B cell (primary cell): Measurements from ENCODE around the gene TRIO.

Experiments used
- EZH2 ChIP-seq: IDR thresholded peaks from 2 replicates; pipeline ENCODE4 v1.6.1; 2012; ENCODE audit warnings: borderline replicate concordance, low read depth, mild to moderate bottlenecking, moderate library complexity, low read length; ENCODE audit not compliant: insufficient read depth, poor library complexity, severe bottlenecking
- TF ChIP-seq, protein P1 (sequence below): fragments of 200-600 bp; IDR thresholded peaks from one replicate; pipeline ENCODE4 v1.8.0; 2022; ENCODE audit warnings: antibody characterized with exemption, mild to moderate bottlenecking

DNA sequence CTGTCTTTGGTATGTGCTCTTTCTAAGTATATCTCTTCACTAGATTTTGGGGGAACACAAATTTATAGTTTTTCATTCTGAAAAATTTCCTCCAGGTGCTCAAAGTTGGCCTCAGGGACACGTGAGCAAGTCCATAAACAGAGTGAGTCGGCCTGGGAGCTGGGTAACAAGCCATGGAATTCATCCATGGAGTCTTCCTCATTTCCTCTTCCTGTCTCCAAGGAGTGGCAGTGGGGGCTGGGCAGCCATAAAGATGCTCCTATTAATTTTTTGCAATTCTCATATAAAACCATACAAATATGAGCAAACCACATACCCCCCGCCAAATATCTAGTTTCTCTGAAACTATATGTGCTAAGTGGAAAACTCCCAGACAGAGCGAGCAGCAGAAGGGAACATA, 301.9 kb downstream of the TRIO start:
- TF ChIP-seq, protein P1, sequence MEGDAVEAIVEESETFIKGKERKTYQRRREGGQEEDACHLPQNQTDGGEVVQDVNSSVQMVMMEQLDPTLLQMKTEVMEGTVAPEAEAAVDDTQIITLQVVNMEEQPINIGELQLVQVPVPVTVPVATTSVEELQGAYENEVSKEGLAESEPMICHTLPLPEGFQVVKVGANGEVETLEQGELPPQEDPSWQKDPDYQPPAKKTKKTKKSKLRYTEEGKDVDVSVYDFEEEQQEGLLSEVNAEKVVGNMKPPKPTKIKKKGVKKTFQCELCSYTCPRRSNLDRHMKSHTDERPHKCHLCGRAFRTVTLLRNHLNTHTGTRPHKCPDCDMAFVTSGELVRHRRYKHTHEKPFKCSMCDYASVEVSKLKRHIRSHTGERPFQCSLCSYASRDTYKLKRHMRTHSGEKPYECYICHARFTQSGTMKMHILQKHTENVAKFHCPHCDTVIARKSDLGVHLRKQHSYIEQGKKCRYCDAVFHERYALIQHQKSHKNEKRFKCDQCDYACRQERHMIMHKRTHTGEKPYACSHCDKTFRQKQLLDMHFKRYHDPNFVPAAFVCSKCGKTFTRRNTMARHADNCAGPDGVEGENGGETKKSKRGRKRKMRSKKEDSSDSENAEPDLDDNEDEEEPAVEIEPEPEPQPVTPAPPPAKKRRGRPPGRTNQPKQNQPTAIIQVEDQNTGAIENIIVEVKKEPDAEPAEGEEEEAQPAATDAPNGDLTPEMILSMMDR = no peak
- no peak for TF ChIP-seq EZH2
